Endothelial cell of umbilical vein (primary cell): ENCODE measurements around the gene TPM4.

Experiments used
- EZH2 ChIP-seq: IDR thresholded peaks from 2 replicates; pipeline ENCODE4 v1.6.1; 2012; ENCODE audit warnings: borderline replicate concordance, low read depth, mild to moderate bottlenecking, moderate library complexity, low read length, inconsistent platforms; ENCODE audit not compliant: severe bottlenecking
- FOS ChIP-seq: IDR thresholded peaks from 2 replicates; pipeline ENCODE4 v1.6.1; 2011; ENCODE audit warnings: mild to moderate bottlenecking, low read length, moderate library complexity, borderline replicate concordance; ENCODE audit not compliant: insufficient read depth
- JUN ChIP-seq: IDR thresholded peaks from 2 replicates; pipeline ENCODE4 v1.6.1; 2011; ENCODE audit warnings: borderline replicate concordance, low read depth; ENCODE audit not compliant: insufficient read length, insufficient read depth
- MYC ChIP-seq: IDR thresholded peaks from one replicate; pipeline ENCODE4 v1.6.1; 2011; ENCODE audit warnings: mild to moderate bottlenecking, low read depth, low read length
- POLR2A ChIP-seq: IDR thresholded peaks from 2 replicates; pipeline ENCODE4 v1.6.1; 2012; ENCODE audit warnings: low read depth, mild to moderate bottlenecking, control low read depth, low read length
- POLR2AphosphoS5 ChIP-seq: IDR thresholded peaks from 2 replicates; pipeline ENCODE4 v1.6.1; 2012; ENCODE audit warnings: low read depth, mild to moderate bottlenecking, control low read depth, low read length, moderate library complexity; ENCODE audit not compliant: insufficient read depth
- TF ChIP-seq, protein P1 (sequence below), 2 donors: IDR thresholded peaks; 1 replicate in 1 of 2; 2 replicates in 1 of 2; pipeline ENCODE4 v1.5.1; 2011; ENCODE audit warnings: low read length in 2 of 2, mild to moderate bottlenecking in 2 of 2, moderate library complexity in 2 of 2, control low read depth in 1 of 2, inconsistent platforms in 1 of 2, low read depth in 1 of 2; ENCODE audit not compliant: insufficient read depth in 1 of 2; ENCODE audit errors: extremely low read depth in 1 of 2

DNA sequence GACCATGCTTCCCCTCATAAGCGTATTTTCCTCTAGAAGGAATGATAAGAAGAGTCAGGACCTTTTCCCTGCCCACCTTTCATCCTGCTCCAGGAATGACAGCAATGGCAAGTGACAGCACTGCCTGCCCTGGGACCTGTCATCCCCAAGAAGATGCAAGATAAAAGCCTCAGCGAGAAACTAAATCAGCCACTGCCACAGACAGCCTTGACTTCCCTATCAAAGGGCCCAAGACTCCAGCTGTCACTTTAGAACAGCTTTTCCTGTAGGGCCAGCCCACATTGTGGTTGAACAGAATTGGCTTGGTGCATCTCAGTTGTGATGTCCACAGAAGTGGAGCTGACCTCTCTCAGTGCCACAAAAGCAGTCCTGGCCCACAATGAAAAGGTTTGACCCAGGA is 36.5 kb downstream of the TPM4 start:
- TF ChIP-seq, protein P1, sequence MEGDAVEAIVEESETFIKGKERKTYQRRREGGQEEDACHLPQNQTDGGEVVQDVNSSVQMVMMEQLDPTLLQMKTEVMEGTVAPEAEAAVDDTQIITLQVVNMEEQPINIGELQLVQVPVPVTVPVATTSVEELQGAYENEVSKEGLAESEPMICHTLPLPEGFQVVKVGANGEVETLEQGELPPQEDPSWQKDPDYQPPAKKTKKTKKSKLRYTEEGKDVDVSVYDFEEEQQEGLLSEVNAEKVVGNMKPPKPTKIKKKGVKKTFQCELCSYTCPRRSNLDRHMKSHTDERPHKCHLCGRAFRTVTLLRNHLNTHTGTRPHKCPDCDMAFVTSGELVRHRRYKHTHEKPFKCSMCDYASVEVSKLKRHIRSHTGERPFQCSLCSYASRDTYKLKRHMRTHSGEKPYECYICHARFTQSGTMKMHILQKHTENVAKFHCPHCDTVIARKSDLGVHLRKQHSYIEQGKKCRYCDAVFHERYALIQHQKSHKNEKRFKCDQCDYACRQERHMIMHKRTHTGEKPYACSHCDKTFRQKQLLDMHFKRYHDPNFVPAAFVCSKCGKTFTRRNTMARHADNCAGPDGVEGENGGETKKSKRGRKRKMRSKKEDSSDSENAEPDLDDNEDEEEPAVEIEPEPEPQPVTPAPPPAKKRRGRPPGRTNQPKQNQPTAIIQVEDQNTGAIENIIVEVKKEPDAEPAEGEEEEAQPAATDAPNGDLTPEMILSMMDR (IDR thresholded peaks at IDR 0.05; ENCODE audit: extremely low read depth in 1 of 2, insufficient read depth in 1 of 2, low read depth in 1 of 2, low read length in 2 of 2): no peak
- TF ChIP-seq EZH2 (no peak), MYC (no peak), POLR2A (no peak), JUN (no peak), POLR2AphosphoS5 (no peak), FOS (no peak)
